ENCODE data around the gene LINC00237.

Gene LINC00237

GRCh38 chr20:21092806-21093205, 13.4 kb downstream of the LINC00237 start:
- Histone ChIP-seq H3K9me3 (ENCODE audit: insufficient read depth, low read depth, low read length) (no peaks in the 10 kb centered on the region), H3K9ac (ENCODE audit: low read depth, low read length) (no peak overlapping the region), H3K27ac (ENCODE audit: low read depth, low read length) (no peak overlapping the region), H3K4me1 (ENCODE audit: insufficient read depth, low read length) (peaks cover 49% of the 10 kb centered on the region), H3K36me3 (ENCODE audit: insufficient read depth, low read length) (no peaks in the 10 kb centered on the region), H3K27me3 (ENCODE audit: insufficient read depth, low read length) (peaks cover 49% of the 10 kb centered on the region), H3K4me3 (ENCODE audit: low read length) (no peak overlapping the region)
- 95% methylated on average over 2 of the region's 3 CpGs for WGBS

GRCh38 chr20:21090721-21091120, 15.4 kb downstream of the LINC00237 start:
- Histone ChIP-seq H3K36me3 (ENCODE audit: insufficient read depth, low read length) (no peaks in the 10 kb centered on the region), H3K27me3 (ENCODE audit: insufficient read depth, low read length) (peaks cover 29% of the 10 kb centered on the region; the same call in 1 of the 2 replicates), H3K27ac (ENCODE audit: low read depth, low read length) (peak overlapping the region; percentile 6; the same call in 1 of the 2 replicates), H3K9ac (ENCODE audit: low read depth, low read length) (no peak overlapping the region), H3K4me3 (ENCODE audit: low read length) (peak overlapping the region; percentile 12), H3K4me1 (ENCODE audit: insufficient read depth, low read length) (peaks cover 45% of the 10 kb centered on the region), H3K9me3 (ENCODE audit: insufficient read depth, low read depth, low read length) (no peaks in the 10 kb centered on the region)
- 86% methylated on average over 11 of the region's 11 CpGs for WGBS

GRCh38 chr20:21090111-21090618, 16.0 kb downstream of the LINC00237 start:
- 29% methylated on average over 14 of the region's 14 CpGs for WGBS
- Histone ChIP-seq H3K4me3 (ENCODE audit: low read length) (peak overlapping the region; percentile 12), H3K27ac (ENCODE audit: low read depth, low read length) (peak overlapping the region; percentile 6; the same call in 1 of the 2 replicates), H3K36me3 (ENCODE audit: insufficient read depth, low read length) (no peaks in the 10 kb centered on the region), H3K27me3 (ENCODE audit: insufficient read depth, low read length) (peaks cover 29% of the 10 kb centered on the region; the same call in 1 of the 2 replicates), H3K9me3 (ENCODE audit: insufficient read depth, low read depth, low read length) (no peaks in the 10 kb centered on the region), H3K9ac (ENCODE audit: low read depth, low read length) (no peak overlapping the region), H3K4me1 (ENCODE audit: insufficient read depth, low read length) (peaks cover 45% of the 10 kb centered on the region)

- Histone ChIP-seq H3K27ac (ENCODE audit: low read depth, low read length) (no peak overlapping the region; the same call in 1 of the 2 replicates), H3K9ac (ENCODE audit: low read depth, low read length) (no peak overlapping the region), H3K27me3 (ENCODE audit: insufficient read depth, low read length) (peaks cover 29% of the 10 kb centered on the region; the same call in 1 of the 2 replicates), H3K36me3 (ENCODE audit: insufficient read depth, low read length) (no peaks in the 10 kb centered on the region), H3K9me3 (ENCODE audit: insufficient read depth, low read depth, low read length) (no peaks in the 10 kb centered on the region), H3K4me3 (ENCODE audit: low read length) (no peak overlapping the region), H3K4me1 (ENCODE audit: insufficient read depth, low read length) (peaks cover 45% of the 10 kb centered on the region)
- 57% methylated on average over 8 of the region's 8 CpGs for WGBS
Measured at GRCh38 chr20:21089391-21089790, 16.8 kb downstream of the LINC00237 start.

GRCh38 chr20:21087862-21088540, 18.2 kb downstream of the LINC00237 start:
- Histone ChIP-seq H3K27ac (ENCODE audit: low read depth, low read length) (no peak overlapping the region), H3K9ac (ENCODE audit: low read depth, low read length) (no peak overlapping the region), H3K27me3 (ENCODE audit: insufficient read depth, low read length) (peaks cover 18% of the 10 kb centered on the region; the same call in 1 of the 2 replicates), H3K4me3 (ENCODE audit: low read length) (no peak overlapping the region), H3K4me1 (ENCODE audit: insufficient read depth, low read length) (peaks cover 45% of the 10 kb centered on the region), H3K36me3 (ENCODE audit: insufficient read depth, low read length) (no peaks in the 10 kb centered on the region), H3K9me3 (ENCODE audit: insufficient read depth, low read depth, low read length) (no peaks in the 10 kb centered on the region)
- 95% methylated on average over 8 of the region's 9 CpGs for WGBS

- Histone ChIP-seq H3K9me3 (ENCODE audit: insufficient read depth, low read depth, low read length) (no peaks in the 10 kb centered on the region), H3K36me3 (ENCODE audit: insufficient read depth, low read length) (no peaks in the 10 kb centered on the region), H3K27ac (ENCODE audit: low read depth, low read length) (no peak overlapping the region), H3K4me3 (ENCODE audit: low read length) (no peak overlapping the region), H3K4me1 (ENCODE audit: insufficient read depth, low read length) (peaks cover 11% of the 10 kb centered on the region; the same call in 1 of the 2 replicates), H3K27me3 (ENCODE audit: insufficient read depth, low read length) (no peaks in the 10 kb centered on the region), H3K9ac (ENCODE audit: low read depth, low read length) (no peak overlapping the region)
- WGBS, result 61% methylated on average over 2 of the region's 2 CpGs
Measured at GRCh38 chr20:21083825-21084325, 22.3 kb downstream of the LINC00237 start.

GRCh38 chr20:21082584-21082983, 23.6 kb downstream of the LINC00237 start:
- H3K4me1 ChIP-seq (ENCODE audit: insufficient read depth, low read length), result no peaks in the 10 kb centered on the region
- no peak overlapping the region for H3K27ac ChIP-seq (ENCODE audit: low read depth, low read length)
- H3K4me3 ChIP-seq (ENCODE audit: low read length), result no peak overlapping the region
- H3K27me3 ChIP-seq (ENCODE audit: insufficient read depth, low read length), result no peaks in the 10 kb centered on the region
- no peak overlapping the region for H3K9ac ChIP-seq (ENCODE audit: low read depth, low read length)
- no peaks in the 10 kb centered on the region for H3K36me3 ChIP-seq (ENCODE audit: insufficient read depth, low read length)
- H3K9me3 ChIP-seq (ENCODE audit: insufficient read depth, low read depth, low read length), result no peaks in the 10 kb centered on the region
- WGBS, result 74% methylated on average over 2 of the region's 2 CpGs

- 92% methylated on average over 4 of the region's 4 CpGs for WGBS
- no peaks in the 10 kb centered on the region for H3K36me3 ChIP-seq (ENCODE audit: insufficient read depth, low read length)
- no peak overlapping the region for H3K27ac ChIP-seq (ENCODE audit: low read depth, low read length)
- no peaks in the 10 kb centered on the region for H3K27me3 ChIP-seq (ENCODE audit: insufficient read depth, low read length)
- H3K9ac ChIP-seq (ENCODE audit: low read depth, low read length), result no peak overlapping the region
- no peak overlapping the region for H3K4me3 ChIP-seq (ENCODE audit: low read length)
- H3K9me3 ChIP-seq (ENCODE audit: insufficient read depth, low read depth, low read length), result no peaks in the 10 kb centered on the region
- H3K4me1 ChIP-seq (ENCODE audit: insufficient read depth, low read length), result no peaks in the 10 kb centered on the region
Measured at GRCh38 chr20:21077809-21078345, 28.3 kb downstream of the LINC00237 start.

- H3K27me3 ChIP-seq (ENCODE audit: insufficient read depth, low read length), result no peaks in the 10 kb centered on the region
- no peak overlapping the region for H3K9ac ChIP-seq (ENCODE audit: low read depth, low read length)
- no peak overlapping the region for H3K27ac ChIP-seq (ENCODE audit: low read depth, low read length)
- no peaks in the 10 kb centered on the region for H3K36me3 ChIP-seq (ENCODE audit: insufficient read depth, low read length)
- no peaks in the 10 kb centered on the region for H3K9me3 ChIP-seq (ENCODE audit: insufficient read depth, low read depth, low read length)
- 89% methylated on average over 3 of the region's 3 CpGs for WGBS
- H3K4me3 ChIP-seq (ENCODE audit: low read length), result no peak overlapping the region
- H3K4me1 ChIP-seq (ENCODE audit: insufficient read depth, low read length), result no peaks in the 10 kb centered on the region
Measured at GRCh38 chr20:21076073-21076472, 30.1 kb downstream of the LINC00237 start.

GRCh38 chr20:21075471-21075870, 30.7 kb downstream of the LINC00237 start:
- no peaks in the 10 kb centered on the region for H3K36me3 ChIP-seq (ENCODE audit: insufficient read depth, low read length)
- H3K4me3 ChIP-seq (ENCODE audit: low read length), result no peak overlapping the region
- WGBS, result 96% methylated on average over 5 of the region's 6 CpGs
- no peak overlapping the region for H3K9ac ChIP-seq (ENCODE audit: low read depth, low read length)
- H3K27ac ChIP-seq (ENCODE audit: low read depth, low read length), result no peak overlapping the region
- no peaks in the 10 kb centered on the region for H3K4me1 ChIP-seq (ENCODE audit: insufficient read depth, low read length)
- no peaks in the 10 kb centered on the region for H3K9me3 ChIP-seq (ENCODE audit: insufficient read depth, low read depth, low read length)
- H3K27me3 ChIP-seq (ENCODE audit: insufficient read depth, low read length), result no peaks in the 10 kb centered on the region

- Histone ChIP-seq H3K9ac (ENCODE audit: low read depth, low read length) (no peak overlapping the region), H3K36me3 (ENCODE audit: insufficient read depth, low read length) (no peaks in the 10 kb centered on the region), H3K4me1 (ENCODE audit: insufficient read depth, low read length) (no peaks in the 10 kb centered on the region), H3K27me3 (ENCODE audit: insufficient read depth, low read length) (no peaks in the 10 kb centered on the region), H3K9me3 (ENCODE audit: insufficient read depth, low read depth, low read length) (no peaks in the 10 kb centered on the region), H3K27ac (ENCODE audit: low read depth, low read length) (no peak overlapping the region), H3K4me3 (ENCODE audit: low read length) (no peak overlapping the region)
- WGBS, result 94% methylated on average over 12 of the region's 12 CpGs
Measured at GRCh38 chr20:21074605-21075336, 31.4 kb downstream of the LINC00237 start.

Data from HUES64 (cell line).